Activated naive CD8-positive, alpha-beta T cell treated with anti-CD3 and anti-CD28 coated beads for 36 hours (primary cell): ENCODE measurements around the gene PEX6. TPM values are rescaled to one million over a fixed set of nuclear protein-coding genes. Genes with fewer than 3 reads are reported as not detected.

ENCODE experiments used
- total RNA-seq, 2 experiments: library from RNA; stranded (reverse); gene quantifications; one replicate each; pipeline ENCODE4 v1.2.3, GENCODE V29; 2021

Gene PEX6
- total RNA-seq, 2 experiments from 2014 or later = 15.2 to 16.7 TPM

Other genes starting within 250 kb of the PEX6 start
- 10 to 100 TPM; 16.8 to 18.3 TPM for gene TBCC, start 233.1 kb downstream of the PEX6 start, total RNA-seq
- gene BICRAL, start 197.1 kb downstream of the PEX6 start, total RNA-seq = 10 to 100 TPM; 10.6 to 10.7 TPM
- 100 to 1,000 TPM; 193 to 200 TPM for gene RPL7L1, start 99.6 kb downstream of the PEX6 start, total RNA-seq
- not detected for gene PTCRA, start 63.1 kb downstream of the PEX6 start, total RNA-seq
- 10 to 100 TPM; 53.6 to 55.7 TPM for gene CNPY3, start 49.7 kb downstream of the PEX6 start, total RNA-seq
- under 1 TPM; 0.20 to 0.35 TPM for gene GNMT, start 18.4 kb downstream of the PEX6 start, total RNA-seq
- gene PPP2R5D, start 5.4 kb upstream of the PEX6 start, total RNA-seq = 10 to 100 TPM; 43.0 to 43.4 TPM
- 100 to 1,000 TPM in 1 of 2 experiments, 10 to 100 TPM in 1; 98.6 to 105 TPM for gene MEA1, start 34.8 kb upstream of the PEX6 start, total RNA-seq
- gene KLHDC3, start 35.1 kb upstream of the PEX6 start, total RNA-seq = 10 to 100 TPM; 65.8 to 66.1 TPM
- gene RRP36, start 42.4 kb upstream of the PEX6 start, total RNA-seq = 10 to 100 TPM; 87.6 to 93.0 TPM
- 10 to 100 TPM in 1 of 2 experiments, 1 to 10 TPM in 1; 9.3 to 10.2 TPM for gene CUL7, start 74.7 kb upstream of the PEX6 start, total RNA-seq
- 100 to 1,000 TPM; 112 to 113 TPM for gene MRPL2, start 80.3 kb upstream of the PEX6 start, total RNA-seq
- 1 to 10 TPM; 9.5 to 10.0 TPM for gene KLC4, start 80.5 kb upstream of the PEX6 start, total RNA-seq
- gene PTK7, start 97.1 kb upstream of the PEX6 start, total RNA-seq = 1 to 10 TPM; 3.3 to 3.9 TPM
- 10 to 100 TPM; 49.1 to 49.9 TPM for gene SRF, start 192.1 kb upstream of the PEX6 start, total RNA-seq
- 10 to 100 TPM; 31.3 to 31.5 TPM for gene CUL9, start 203.0 kb upstream of the PEX6 start, total RNA-seq